GM21447 (cell line): ENCODE measurements around the gene ANAPC15.

Source experiments
- ATAC-seq: cut with Tn5 transposase; IDR thresholded peaks from one replicate; pipeline ENCODE4 v1.9.1; 2021; ENCODE audit not compliant: unreplicated experiment

ANAPC15 gene

DNA sequence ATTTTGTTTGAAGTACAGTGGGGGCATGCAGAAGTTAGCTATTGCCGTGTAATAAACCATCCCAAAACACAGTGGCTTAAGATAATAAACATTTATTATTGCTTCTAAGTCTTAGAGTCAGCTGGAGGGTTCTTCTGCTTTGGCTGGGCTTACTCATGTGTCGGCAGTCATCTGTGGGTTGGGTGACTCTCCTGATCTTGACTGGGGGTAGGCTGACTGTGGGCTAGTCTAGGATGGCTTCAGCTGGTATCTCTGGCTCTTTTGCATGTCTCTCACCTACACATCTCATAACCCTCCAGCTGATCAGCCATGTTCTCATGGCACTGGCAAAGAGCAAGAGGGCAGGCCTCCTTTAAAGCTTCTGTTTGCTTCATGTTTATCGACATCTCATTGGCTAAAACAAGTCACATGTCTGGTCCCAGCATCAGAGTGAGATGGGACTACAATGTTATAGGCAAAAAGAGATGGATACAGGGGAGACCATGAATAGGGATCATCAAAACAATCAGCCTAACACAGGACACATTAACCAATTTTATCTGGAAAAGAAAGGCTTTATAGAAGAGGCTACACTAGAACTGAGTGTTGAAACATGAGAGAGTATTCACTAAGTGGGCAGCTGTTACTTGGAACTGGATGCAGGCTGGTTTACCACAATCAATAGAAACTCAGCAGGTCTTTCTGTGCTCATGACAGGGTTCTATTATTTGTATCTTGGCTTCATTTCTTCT is 26.7 kb downstream of the ANAPC15 start:
- ATAC-seq: no peak

DNA sequence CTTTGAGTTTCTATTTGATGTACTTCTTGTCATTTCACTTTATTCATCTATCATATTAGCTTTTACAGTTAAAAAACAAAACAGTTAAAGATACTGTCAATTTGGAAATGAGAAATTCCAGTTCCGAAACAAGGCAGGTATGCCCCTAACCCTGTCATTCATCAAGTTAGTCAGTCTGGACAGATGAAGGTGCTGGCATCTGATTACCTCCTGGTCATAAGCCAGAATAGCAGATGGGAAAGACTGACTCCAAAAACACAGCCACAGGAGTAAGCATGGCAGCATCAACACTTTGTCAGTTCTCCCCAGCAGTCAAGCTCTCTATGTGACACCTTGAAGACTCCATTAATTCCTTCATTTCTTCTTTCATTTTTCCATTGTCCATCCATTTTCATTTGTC is 27.5 kb downstream of the ANAPC15 start:
- no peak for ATAC-seq

DNA sequence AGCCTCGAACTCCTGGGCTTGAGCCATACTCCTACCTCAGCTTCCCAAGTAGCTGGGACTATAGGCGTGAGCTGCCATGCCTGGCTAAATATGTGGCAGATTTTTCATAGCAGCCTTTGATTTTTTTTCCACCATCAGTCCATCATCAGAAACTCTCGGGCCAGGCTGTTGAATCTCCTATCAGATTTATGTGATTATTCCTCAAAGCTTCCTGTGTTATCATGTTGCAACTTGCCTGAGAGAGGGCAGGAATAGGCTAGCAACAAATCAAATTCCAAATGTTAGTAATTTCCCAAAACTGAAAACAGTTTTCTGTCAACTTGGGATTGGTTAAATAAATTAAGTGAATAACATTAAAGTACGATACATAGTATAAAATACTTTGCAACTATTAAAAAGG is 28.4 kb downstream of the ANAPC15 start:
- ATAC-seq: no peak

DNA sequence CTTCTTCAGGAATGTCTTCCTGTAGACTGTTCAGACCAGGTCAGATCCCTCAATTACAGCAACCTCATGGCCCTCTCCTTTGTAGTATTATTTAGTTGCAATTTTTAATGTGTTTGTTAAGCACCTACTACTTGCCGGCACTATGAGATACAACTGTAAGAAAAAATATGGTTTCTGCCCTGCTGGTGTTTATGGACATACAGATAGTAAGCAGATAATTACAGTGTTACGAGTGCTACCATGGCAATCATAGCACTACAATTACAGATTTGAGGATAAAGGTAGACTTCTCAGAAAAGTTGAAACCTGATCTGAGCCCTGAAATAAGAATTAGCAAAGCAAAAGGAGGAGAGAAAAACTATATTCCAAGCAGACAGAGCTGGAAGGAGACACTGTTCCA is 29.1 kb downstream of the ANAPC15 start:
- no peak for ATAC-seq

DNA sequence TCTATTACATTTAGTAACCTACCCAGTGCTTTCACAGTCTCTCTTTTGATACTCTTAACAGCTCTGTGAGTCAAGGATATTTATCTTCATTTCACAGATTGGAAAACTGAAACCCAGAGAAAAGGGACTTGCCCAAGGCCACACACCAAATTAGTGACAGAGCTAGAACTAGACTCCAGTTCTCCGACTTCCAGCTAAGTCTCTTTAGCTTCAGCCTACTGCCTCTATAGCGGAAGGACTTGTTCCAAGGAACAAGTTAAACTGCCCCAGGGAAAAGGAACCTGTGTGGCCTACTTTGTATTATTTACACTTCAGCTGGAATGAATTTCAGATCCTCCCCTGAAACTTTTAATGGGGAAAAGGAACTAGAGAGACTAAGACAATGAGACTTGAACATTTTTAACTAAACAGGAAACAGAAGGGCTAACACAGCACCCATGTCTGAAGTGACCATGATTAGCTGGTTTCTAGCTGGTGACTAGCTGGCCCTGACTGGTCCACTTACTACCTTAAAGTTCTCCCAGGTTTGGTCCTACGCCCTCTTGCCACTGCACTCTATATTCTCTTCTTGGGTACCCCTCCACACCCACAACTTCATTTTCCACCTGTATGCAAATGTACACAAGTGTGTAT is 30.6 kb downstream of the ANAPC15 start:
- ATAC-seq: no peak

DNA sequence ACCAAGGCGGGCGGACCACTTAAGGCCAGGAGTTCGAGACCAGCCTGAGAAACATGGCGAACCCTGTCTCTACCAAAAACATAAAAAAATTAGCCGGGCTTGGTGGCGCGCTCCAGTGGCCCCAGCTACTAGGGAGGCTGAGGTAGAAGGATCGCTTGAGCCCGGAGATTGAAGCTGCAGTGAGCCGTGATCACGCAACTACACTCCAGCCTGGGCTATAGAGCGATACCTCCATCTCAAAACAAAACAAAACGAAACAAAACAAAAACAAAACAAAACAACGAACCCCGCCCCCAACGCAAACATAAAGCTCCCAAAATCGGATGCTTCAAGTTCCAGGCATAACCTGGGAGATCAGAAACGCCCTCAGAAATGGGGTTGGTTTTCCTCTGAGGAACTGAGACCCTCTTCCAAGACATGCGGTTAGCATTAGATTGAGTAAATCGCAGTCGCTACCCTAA is 31.3 kb downstream of the ANAPC15 start:
- no peak for ATAC-seq

DNA sequence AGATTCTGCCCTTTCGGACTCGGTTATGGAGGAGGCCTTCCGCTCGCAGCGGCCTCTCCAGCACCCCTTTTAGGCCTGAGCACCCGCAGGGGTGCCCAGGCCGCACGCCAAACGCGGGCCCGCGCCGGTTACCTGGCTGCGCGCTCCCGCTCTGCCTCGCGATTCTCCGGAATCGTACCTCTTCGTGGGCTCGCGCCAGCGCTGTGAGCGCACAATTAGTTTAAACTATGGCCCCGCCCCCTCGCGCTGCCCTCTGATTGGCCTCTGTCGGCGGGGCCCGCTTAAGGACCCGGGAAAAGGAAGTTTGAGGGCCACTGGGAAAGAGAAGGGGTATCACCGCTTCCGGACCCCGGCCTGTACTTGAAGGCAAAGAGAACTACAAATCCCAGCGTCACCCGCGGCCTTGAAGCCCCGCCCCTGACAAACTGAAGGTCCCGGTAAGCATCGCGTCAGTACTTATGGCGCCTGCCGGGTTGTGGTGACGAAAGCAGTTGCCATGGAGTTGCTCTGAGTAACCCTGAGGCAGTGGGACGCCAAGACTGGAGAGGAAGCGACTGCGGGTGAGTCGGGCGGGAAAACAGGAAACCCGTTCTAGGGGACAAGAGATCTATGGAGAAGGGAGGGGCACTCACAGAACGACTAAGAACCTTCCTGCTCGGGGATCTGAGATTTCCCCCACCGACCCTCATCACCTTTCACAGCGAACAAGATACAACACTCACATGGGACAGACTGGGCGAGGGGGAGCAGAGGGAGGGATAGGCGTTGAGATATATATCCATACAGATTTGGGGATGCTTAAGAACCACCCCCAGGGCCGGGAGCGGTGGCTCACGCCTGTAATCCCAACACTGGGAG is 31.9 kb downstream of the ANAPC15 start, which contains the start of the genes LRRC51 and NUMA1:
Gene LRRC51, plus strand, starts transcription at position 525 of the 858 bp plus-strand sequence. CDS start 8,234 bp downstream, outside the sequence.
Gene NUMA1, minus strand, starts transcription at position 217 of the 858 bp plus-strand sequence. CDS start 44,599 bp downstream, outside the sequence.
- ATAC-seq: peak; percentile 92

DNA sequence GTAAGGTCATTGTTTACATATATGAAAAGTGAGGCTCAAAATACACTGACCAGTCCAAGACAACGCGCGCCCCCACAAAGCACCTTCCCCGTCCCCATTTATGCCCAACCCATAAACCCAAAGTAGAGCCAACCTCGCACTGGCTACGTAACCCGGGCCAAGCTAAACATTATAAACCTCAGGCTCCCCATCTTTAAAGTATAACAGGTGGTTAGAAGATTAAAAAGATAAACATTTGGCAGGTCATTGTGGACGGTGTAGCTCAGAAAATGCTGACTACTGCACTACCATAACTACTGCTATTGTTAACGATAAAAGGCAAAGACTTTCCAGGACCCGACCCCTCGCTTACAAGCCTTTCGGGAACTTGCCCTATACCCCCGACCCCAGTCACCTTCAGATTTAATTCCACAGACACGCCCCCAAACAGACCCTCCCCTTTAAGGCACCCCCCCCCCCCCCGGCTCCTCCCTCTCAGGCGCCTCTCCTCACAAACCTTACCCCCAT is 32.6 kb downstream of the ANAPC15 start:
- no peak for ATAC-seq

DNA sequence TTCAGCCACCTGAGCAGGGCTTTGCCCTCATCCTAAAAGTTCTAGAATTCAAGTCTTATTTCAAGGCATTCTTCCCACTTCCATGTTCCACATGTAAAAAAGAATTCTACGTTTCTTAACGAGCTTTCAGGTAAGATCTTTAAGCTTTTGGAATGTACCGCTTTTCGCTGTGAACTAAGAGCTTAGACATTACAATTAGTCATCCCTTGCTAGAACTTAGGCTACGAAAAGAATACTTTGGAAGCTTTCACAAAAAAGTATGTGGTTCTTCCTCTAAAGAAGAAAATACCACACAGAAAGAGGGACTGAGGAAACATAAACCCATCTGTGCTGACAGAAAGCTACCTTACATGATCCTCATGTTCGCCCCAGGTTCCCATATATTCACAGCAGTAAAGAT is 34.0 kb downstream of the ANAPC15 start:
- no peak for ATAC-seq

DNA sequence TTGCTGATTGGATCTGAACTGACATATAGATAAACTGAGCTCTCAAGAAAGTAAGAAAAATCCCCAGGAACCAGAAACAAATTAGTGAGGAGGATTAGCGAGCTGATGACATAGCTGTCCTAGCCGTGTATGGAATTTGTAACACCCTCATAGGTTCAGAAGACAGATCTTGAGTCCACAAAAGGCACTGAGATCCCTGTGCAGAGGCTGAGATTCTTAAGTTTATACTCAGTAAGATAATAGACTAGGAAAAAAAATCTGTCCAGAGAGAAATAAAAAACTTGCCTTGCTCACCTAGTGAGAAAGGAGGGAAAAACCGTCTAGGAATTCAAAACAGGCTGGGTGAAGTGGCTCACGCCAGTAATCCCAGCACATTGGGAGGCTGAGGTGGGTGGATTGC is 36.7 kb downstream of the ANAPC15 start:
- ATAC-seq: no peak

DNA sequence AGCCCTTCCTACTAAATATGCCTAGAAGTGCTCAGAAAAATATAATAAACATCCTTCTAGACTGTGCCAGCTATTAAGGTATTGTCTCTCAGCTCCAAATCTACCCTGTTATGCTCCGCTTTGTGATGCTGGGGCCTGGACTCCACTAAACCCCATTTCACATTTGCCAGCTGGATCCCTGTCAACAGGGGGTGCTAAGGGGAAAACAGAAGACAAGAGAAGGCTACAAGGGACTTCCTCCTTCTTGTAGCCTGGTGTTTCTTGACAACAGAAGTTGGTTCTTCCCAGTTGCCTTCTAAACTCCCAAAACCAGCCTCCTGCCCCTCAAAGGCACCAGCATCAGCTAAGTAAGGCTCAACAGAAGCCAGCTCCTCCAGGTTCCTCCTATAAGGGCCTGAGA is 37.4 kb downstream of the ANAPC15 start:
- ATAC-seq: no peak

DNA sequence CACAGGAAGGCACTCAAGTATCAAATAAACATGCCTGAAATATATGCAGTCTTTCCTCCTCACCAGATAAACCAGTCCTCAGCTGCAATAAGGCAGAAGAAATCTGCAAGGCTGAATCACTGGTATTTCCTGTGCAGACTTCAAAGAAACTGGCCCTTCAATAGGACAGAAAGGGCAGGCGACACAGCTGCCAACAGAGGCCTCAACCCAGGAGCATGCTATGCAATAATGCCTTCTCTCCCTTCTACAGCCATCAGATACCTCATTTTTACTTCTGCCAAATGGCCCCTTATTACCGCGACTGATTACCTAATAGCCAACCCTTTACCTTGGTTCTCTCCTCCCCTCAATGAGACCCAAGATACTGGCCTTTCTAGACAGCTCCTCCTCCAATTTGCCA is 40.1 kb downstream of the ANAPC15 start:
- ATAC-seq: no peak

DNA sequence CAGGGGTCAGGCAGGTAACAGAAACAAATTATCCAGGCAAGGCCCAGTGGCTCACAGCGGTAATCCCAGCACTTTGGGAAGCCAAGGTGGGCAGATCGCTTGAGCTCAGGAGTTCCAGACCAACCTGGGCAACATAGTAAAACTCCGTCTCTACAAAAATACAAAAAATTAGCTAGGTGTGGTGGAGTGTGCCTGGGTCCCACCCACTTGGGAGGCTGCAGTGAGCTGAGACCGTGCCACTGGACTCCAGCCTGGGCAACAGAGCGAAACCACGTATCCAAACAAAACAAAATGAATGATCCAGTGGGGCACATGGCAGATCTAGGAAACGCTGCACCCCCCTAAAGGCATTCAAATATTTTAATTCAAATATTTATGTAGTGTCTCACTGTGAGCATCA is 42.0 kb downstream of the ANAPC15 start:
- no peak for ATAC-seq

DNA sequence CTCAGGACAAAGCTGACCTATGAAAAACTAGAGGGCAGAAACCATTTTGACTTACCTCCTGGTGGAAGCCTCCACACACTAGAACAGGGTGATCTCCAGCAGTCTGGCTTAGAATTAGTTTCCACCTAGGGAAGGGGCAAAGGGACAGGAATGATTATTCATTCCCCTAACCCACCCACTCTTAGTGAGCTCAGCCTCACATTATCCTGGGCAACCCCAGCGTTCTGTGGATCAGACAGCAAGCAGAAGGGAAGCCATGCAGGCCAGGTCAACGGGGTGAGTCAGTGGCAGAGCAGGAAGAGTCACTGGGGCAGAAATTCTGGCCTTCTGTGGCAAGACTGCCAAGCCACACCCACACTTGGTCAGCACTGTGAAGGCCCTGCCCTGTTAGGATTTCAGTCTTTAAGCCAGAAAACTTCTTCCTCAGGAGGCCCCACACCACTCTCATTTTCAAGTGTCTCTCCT is 42.7 kb downstream of the ANAPC15 start:
- no peak for ATAC-seq

DNA sequence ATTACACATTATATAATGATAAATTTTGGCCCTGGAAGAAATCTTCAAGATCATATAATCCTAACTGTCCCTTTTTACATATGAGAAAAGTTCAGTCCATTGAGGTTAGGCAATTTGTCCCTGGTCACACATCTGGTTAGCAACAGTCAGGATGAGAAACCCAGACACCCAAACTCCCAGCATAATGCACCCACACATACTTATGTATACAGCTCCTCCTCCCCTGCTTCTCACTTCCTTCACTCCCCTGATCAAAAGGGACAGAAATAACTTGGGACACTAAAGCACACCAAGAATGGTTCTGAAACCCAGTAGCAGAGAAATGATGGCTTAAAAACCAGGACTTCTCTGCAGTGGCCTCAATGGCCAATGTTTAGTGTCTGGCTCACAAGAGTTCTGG is 43.3 kb downstream of the ANAPC15 start:
- no peak for ATAC-seq

DNA sequence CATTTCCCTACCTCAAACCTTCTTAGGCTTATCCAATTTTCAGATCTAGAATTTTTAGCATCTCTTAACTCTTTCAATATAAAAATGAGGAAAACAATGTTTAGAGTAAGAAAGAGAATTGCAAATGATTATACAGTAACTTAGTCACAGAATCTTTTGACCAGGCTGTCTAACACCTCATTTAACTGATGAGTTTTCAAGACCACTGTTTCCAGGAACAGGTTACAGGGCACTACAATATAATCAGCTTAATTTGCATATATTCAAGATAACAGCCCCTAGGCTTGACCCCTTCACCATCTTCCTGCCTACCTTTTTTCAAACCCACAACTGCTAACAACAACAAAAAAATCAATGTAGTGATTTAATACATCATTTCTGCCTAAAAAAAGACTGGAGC is 44.8 kb downstream of the ANAPC15 start:
- ATAC-seq: no peak

DNA sequence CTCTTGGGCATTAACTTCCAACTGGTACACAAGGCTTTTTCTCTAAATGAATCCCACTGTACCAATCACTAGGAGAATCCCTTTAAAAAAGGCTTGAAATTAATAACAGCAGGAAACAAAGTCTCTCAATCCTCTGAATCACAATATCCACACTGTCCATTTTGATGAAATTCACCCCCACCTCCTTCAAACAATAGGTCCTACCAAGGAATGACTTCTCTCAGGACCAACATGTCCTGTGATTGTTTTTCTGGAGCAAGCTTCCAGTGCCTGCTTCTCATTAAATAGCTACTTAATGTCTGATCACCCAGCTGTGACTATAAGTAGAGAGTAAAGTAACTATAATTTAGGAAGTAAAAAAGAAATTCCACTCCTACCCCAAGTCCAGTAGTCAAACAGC is 45.2 kb downstream of the ANAPC15 start:
- ATAC-seq: no peak

DNA sequence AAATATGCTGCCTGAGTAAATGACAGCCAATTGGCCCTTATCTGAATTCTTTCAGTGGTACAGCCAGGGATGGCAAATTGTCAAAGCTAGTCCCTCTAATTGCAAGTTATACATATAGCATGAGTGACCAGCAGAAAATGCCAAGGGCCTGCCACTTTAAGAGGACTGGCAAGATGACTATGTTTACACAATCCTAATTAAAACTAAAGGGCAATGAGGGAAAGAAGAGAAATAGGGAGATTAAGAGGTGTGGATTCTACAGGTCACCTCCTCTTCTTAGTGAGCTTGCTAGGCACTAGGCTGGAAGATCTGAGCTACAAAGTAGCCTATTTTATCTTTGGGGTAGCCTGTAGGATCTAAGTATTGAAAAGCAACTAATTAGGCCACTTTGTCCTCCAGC is 45.6 kb downstream of the ANAPC15 start:
- ATAC-seq: no peak

DNA sequence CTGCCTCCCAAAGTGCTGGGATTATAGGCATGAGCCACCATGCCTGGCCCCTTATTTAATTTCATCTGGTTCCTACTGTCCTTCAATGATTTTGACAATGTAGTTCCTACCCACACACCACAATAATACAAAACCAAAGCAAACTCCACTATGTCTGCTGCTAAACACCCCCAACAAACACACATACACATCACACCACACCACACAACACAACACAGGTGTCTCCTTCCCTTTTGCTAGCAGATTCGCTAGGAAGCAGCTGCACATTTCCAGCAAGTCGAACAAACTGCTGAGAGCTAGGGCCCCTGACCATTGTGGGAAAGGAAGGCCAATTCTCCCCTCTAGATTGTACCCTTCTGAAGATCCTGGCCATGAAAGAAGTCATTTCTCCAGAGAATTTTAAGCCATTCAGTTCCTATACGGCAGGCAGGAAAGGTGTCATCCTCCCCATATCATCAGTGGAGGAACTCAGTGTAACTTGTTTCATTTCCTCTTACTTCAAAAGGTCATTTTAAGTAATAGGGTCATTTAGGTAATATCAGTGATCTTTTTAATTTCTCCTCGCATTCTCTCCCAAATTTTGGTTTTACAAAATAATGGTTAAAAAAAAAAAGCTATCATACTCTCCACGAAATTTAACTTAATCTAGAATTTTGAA is 50.6 kb downstream of the ANAPC15 start:
- ATAC-seq: no peak
